GM21528 (cell line): ENCODE measurements around the gene ZNF609.

Experiments
- ATAC-seq: cut with Tn5 transposase; IDR thresholded peaks from one replicate; pipeline ENCODE4 v1.9.1; 2021; ENCODE audit warnings: mild to moderate bottlenecking, moderate library complexity; ENCODE audit not compliant: unreplicated experiment, low FRiP score

The ZNF609 gene

DNA sequence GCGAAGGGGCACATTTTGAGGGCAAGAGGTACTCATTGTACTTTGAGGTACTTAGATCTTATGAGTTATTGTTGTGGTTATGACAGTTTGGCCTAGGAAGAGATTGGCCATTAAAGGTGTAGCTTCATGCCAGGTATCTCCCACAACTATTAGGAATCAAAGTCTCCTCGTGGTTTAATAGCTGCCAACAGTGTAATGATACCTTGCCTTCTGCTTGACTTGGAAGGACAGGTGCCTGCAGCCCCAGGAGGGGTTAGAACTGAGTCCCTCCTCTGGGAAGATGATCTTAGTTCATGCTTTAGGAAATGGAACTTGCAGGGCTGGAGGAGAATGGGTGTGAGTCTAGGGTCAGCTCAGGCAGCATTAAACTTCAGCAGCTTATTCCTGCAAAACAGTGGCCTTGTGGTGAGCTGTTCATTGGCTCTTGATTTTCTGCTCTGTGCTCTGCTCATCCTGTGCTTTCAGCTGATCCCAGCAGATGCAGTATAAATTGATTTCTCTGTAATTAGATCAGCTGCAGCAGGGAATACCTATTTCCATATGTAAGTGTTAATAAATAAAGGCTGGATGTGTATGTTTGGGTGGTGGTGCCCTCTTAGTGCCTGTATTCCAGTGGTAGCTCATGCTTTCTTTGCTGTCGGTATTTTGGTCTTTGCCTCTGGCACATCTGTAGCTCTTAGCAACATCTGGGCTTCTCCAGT, 40.5 kb downstream of the ZNF609 start:
- ATAC-seq = no peak

DNA sequence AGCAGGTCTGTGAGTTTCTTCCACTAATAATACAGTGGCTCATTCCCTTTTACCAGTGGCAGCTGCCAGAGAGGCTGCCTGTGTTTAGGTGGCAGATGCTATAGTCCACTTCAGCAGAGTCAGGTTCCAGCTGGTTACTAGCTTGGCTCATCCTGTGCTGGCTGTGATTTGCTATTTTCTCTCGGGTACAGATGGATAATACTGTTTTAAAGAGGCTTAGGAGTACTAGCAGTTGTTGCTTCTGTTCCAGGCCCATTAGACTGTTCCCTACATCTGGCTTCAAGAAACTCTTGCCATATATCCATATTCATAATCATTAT, 41.0 kb downstream of the ZNF609 start:
- ATAC-seq = no peak

DNA sequence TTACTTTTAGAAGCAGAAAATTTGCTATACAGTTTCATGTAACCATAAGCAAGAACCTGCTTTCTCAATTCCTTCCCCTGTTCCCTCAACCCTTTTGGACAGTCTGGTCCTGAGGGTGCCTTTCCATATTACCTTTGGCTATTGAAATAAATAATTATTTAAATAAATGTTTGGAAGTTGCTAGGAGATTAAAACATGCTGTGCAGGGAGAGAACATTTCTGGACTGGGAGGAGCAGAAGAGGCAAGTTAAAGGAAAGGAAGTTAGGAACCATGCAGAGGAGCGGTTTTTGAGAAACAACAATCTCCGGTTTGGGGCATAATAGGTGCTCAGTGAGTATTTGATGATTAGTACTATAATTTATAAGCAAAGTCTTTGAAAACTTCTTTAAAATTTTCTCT, 41.8 kb downstream of the ZNF609 start:
- no peak for ATAC-seq

- no peak for ATAC-seq
Observed at GRCh38 chr15:64502551-64502950, 42.2 kb downstream of the ZNF609 start.

GRCh38 chr15:64503197-64503596, 42.8 kb downstream of the ZNF609 start:
- ATAC-seq = no peak

DNA sequence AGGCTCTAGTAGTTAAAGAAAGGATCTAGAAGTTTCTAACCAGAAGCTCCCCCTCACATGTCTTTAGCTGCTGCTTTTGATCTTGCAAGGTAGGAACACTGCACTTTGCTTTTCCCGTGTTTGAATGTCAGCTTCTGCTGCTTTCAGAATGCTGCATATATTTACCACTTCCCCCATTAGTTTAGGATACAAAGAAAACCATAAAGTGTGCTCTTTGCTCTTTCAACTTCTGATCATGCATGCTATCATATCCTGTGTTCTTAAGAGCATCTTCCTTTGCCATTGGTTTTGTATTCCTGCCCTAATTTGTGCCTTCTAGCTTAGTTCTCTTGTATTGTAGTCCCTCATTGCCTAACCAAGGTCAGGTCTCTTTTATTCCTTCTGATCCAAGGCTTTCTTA, 43.3 kb downstream of the ZNF609 start:
- ATAC-seq = no peak

- ATAC-seq = peak; percentile 76
Observed at GRCh38 chr15:64507293-64507802, 47.0 kb downstream of the ZNF609 start.

DNA sequence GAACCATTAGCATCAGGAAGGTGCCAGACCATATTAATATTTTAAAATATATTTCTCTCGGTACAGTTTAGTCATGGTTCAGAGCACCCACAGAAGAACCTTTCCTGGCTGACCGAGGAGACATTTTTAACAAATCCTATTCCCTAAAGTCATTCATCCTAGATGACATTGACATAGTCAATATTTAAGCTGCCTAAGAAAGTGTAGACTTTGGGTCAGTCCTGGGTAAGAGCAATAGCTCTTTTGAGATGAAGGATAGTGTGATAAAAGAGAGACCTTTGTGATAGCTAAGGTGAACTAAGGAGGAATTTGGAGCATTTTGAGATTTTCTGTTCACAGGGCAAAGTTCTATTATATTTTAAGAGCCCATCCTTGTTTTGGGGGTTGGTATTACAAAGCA, 47.5 kb downstream of the ZNF609 start:
- no peak for ATAC-seq

DNA sequence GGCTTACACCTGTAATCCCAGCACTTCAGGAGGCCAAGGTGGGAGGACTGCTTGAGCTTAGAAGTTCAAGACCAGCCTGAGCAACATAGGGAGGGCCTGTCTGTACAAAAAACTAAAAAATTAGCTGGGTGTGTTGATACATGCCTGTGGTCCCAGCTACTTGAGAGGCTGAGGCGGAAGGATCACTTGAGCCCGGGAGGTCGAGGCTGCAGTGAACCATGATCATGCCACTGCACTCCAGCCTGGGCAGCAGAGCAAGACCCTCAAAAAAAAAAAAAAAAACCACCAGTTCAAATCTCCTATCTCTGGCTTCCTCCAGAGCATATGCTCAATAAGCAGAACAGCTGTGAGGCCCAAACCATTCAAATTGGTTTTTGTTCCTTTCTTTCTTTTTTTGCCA, 53.4 kb downstream of the ZNF609 start:
- ATAC-seq = no peak

DNA sequence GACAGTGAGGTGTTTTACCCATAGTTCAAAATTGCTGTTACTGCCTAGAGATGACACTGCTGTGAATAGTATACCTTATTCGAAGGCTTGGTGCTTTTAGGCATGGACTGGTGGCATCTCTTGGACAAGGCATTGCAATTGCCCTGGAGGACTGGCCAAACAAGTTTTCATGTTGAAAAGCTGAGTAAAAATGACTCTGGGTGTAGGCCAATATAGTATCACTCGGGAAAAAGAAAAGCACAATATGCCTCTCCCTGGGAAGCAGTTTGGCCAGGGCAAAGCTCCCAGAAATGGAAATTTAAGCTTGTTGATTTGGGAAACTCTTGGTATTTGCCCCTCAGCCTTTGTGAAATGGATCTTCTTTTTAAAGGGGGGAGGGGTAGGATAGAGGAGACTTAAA, 54.8 kb downstream of the ZNF609 start:
- ATAC-seq = no peak

DNA sequence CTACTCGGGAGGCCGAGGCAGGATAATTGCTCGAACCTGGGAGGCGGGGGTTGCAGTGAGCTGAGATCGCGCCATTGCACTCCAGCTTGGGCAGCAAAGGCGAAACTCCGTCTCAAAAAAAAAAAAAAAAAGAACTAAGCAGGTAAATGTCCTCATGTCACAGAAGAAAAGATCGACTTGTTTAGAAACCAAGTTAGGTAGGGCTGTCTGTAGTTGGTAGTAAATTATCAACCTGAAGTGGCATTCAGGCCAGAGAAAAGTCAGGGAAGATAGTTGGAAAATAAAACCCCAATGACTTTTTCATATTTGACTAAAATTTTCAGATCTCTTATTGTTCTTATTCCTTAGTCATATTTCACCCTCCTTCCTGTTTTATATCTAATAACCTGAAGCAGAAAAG, 55.4 kb downstream of the ZNF609 start:
- ATAC-seq = no peak

- ATAC-seq = no peak
Observed at GRCh38 chr15:64519897-64520296, 59.5 kb downstream of the ZNF609 start.

- no peak for ATAC-seq
Observed at GRCh38 chr15:64521201-64521600, 60.8 kb downstream of the ZNF609 start.

- ATAC-seq = no peak
Observed at GRCh38 chr15:64521726-64522164, 61.4 kb downstream of the ZNF609 start.

- ATAC-seq = no peak
Observed at GRCh38 chr15:64522226-64522823, 61.9 kb downstream of the ZNF609 start.

GRCh38 chr15:64523240-64523639, 62.9 kb downstream of the ZNF609 start:
- ATAC-seq = no peak

GRCh38 chr15:64524778-64525177, 64.4 kb downstream of the ZNF609 start:
- ATAC-seq = no peak

GRCh38 chr15:64525828-64526530, 65.6 kb downstream of the ZNF609 start:
- no peak for ATAC-seq

DNA sequence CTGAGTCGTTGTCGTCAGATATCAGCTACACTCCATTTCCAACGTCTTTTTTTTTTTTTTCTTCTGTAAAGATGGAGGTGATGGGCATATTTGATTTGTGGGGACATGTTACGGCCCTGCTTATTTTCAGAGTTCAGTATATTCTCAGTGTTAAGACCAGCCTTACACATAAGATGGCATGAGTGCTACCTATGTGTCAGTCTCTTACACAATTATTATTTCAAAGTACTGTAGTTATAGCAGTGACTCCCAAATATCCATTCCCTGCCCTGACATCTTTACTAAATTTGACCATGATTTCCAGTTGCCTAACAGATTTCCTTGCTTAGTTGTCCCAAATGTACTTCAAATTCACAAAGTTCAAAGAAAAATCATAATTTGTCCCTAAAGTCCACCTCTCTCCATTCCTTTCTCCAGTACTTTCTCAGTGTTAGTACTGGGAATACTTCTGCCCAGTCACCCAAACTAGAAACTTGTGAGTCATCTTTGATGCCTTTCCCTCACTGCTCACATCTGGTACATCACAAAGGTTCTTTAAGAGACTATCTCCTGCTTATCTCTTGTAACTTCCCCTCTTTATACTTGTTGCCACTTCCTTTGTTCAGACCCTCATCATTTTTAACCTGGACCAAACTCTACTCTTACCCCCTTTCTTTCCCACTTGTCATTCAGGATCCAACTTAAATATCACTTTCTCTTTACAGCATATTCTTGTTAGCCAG, 67.0 kb downstream of the ZNF609 start:
- no peak for ATAC-seq

DNA sequence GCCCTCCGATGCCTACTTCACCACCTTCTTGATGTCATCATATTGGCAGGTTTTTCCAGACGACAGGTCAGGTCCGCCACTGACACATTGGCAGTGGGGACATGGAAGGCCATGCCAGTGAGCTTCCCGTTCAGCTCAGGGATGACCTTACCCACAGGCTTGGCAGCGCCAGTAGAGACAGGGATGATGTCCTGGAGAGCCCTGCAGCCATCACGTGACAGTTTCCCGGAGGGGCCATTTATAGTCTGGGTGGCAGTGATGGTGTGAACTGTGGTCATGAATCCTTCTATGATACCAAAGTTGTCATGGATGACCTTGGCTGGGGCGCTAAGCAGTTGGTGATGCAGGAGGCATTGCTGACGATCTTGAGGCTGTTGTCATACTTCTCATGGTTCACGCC, 68.5 kb downstream of the ZNF609 start:
- ATAC-seq = no peak

GRCh38 chr15:64530472-64530871, 70.1 kb downstream of the ZNF609 start:
- ATAC-seq = no peak
